Fibroblast of pulmonary artery (primary cell): ENCODE measurements around the gene RASGRF2.

Source experiments
- DNase-seq: peaks from one replicate; pipeline ENCODE4 v3.0.0-alpha.2; 2010; ENCODE audit warnings: low read depth
- H3K4me3 ChIP-seq: replicated peaks from 2 replicates; pipeline ENCODE4 v1.5.1; 2011; ENCODE audit warnings: low read depth, mild to moderate bottlenecking, control low read depth, low read length, moderate library complexity
- TF ChIP-seq, protein P1 (sequence below): IDR thresholded peaks from 2 replicates; pipeline ENCODE4 v1.5.1; 2011; ENCODE audit warnings: mild to moderate bottlenecking, control low read depth, low read length, inconsistent platforms; ENCODE audit errors: missing control alignments

RASGRF2 gene

DNA sequence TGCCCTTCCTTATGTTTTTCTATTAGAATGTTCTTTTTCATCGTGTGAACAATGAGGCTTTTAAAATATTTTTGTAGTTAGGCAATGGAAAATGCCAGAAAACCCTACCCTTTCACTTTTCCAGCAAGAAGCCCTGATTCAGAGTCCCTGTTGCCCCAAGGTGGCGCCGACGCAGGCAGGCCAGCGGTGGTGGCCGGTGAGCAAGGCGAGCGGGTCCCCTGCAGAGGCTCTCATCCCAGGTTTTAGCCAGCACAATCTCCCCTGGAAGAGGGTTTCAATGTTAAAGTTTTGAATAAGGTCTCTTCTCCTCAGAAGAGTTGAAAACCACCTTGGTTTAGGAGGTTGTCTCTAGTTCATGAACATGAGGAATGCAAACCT is 232.2 kb downstream of the RASGRF2 start:
- H3K4me3 ChIP-seq: no peak overlapping the region
- no peak for DNase-seq
- TF ChIP-seq, protein P1, sequence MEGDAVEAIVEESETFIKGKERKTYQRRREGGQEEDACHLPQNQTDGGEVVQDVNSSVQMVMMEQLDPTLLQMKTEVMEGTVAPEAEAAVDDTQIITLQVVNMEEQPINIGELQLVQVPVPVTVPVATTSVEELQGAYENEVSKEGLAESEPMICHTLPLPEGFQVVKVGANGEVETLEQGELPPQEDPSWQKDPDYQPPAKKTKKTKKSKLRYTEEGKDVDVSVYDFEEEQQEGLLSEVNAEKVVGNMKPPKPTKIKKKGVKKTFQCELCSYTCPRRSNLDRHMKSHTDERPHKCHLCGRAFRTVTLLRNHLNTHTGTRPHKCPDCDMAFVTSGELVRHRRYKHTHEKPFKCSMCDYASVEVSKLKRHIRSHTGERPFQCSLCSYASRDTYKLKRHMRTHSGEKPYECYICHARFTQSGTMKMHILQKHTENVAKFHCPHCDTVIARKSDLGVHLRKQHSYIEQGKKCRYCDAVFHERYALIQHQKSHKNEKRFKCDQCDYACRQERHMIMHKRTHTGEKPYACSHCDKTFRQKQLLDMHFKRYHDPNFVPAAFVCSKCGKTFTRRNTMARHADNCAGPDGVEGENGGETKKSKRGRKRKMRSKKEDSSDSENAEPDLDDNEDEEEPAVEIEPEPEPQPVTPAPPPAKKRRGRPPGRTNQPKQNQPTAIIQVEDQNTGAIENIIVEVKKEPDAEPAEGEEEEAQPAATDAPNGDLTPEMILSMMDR: no peak

DNA sequence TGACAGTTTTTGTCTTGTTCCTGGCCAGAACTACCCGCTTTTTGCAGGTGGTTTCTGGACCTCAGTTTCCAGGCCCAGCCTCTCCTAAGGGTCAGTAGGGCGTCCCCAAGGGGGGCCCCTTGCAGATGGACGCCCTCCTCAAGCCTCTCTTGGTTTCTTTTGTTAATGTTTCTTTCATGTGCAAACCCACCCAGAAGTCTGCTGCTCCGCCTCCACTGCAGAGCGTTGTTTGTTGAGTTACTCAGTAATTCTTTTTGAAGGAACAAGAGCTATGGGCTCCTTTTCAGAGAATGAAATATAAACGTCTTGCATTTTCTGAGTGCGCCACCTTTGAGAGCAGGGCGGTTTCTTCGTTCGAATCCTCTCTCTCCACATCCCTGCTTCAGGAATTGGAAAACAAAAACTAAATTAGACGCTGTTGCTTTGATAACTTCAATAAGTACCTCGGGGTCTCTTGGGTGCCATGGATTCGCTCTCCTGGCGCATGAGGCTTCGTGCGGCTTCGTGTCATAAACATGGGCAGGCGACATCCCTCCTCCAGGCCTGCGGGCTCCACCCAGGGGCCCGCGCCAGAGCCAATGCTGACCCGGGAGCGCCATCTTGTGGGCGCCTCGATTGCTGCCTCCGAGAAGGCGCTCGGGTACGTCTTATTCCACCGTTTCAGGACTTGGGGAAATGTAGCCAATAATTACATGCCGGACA is 234.6 kb downstream of the RASGRF2 start:
- TF ChIP-seq, protein P1: peak; percentile 91
- DNase-seq: peak; percentile 82
- peak overlapping the region; percentile 13 for H3K4me3 ChIP-seq

DNA sequence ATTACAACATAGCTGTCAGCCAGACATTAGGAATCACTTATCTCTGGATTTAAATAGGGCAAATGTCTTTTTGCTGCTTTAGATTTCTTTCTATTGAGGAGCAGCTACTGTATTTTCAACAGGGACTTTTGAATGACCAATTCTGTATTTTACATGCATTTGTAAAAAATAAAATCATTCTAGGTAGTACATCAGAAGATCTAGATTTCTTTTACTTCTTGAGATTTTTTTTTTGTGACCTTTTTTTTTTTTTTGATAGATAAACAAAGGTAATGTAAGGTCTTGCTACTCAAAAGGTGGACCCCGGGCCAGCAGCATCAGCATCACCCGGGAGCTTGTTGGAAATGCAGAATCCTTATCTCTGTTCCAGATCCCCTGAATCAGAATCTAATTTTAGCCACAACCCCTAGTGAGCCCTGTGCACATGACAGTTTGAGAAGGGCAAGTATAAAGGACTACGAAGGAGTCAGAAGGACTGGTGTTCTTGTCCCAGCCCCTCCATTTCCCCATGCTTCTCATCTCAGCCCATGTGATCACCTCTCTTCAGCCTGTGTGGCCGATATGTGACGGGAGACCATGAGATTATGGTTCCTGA is 235.3 kb downstream of the RASGRF2 start:
- TF ChIP-seq, protein P1: no peak
- no peak overlapping the region for H3K4me3 ChIP-seq
- no peak for DNase-seq

DNA sequence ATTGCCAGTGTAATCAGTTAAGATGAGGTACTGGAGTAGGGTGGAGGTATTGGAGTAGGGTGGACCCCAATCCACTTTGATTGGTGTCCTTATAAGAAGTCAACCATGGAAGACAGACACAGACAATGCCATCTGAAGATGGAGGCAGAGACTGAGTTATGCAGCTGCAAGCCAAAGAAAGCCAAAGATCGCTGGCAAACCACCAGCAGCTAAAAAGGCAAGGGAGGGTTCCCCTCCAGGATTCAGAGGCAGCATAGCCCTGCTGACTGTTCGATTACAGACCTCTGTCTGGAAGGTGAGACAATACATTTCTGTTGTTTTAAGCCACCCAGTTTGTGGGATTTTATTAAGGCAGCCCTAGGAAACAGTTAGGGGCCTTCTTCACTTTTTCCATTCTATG is 242.5 kb downstream of the RASGRF2 start:
- TF ChIP-seq, protein P1: no peak
- peak; percentile 15 for DNase-seq
- H3K4me3 ChIP-seq: no peak overlapping the region

DNA sequence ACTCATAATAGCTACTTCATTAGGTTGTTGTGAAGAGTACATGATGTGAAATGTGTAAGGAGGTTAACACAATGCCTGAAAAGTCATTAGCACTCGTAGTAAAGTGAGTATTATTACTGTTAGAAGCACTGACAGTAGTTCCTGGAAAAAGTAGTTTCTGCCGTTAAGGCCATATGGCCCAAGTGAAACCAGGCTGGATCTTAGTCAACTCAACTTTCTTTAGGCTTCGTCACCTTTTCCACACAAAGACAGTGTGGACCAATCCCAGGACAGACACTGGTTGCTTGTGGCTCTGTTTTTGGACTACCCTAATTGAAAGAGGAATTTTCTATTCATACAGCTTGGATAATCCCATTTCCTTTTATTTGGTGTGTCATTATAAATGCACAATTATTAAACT is 243.6 kb downstream of the RASGRF2 start:
- TF ChIP-seq, protein P1: no peak
- DNase-seq: no peak
- no peak overlapping the region for H3K4me3 ChIP-seq

DNA sequence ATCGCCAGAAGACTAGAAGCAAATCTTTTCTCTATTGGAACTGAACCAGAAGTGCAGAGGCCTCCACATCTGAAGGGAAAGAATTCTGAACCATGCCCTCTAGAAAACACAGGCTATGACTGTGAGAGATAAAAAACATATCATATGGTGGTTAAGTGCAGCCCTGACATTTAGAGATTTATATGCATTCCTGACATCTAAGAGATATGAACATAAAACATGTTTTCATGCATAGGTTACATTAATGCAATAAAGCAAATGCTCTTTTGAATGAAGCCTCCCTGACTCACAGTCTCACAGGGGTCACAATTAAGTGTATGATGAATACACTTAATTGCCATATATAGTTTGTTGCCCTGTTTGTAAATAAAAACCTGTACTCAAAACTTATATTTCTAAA is 244.0 kb downstream of the RASGRF2 start:
- TF ChIP-seq, protein P1: no peak
- H3K4me3 ChIP-seq: no peak overlapping the region
- DNase-seq: no peak

DNA sequence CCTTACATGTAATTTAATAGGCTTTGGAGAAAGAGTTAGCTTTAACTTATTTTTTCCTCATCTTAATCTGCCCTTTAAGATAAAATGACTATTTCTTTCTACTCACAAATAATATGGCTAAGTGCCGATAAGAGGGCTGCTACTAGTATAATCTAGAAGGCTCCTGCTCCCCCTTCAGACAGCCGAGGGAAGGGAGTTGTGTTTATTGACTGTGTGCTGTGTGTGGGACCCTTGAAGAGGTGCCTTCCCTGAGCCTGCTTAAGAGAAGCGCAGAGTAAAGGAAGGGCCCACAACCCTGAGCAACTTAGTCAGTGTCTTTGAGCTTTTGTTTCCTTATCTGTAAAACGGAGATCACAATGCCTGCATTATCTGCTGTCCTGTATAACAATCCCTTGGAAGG is 244.9 kb downstream of the RASGRF2 start:
- H3K4me3 ChIP-seq: no peak overlapping the region
- DNase-seq: no peak
- TF ChIP-seq, protein P1: no peak
